ENCODE measurements around the gene NUBP2.
A peak's percentile ranks its signal among the peaks of the same experiment; 100 is the strongest.

Gene NUBP2

DNA sequence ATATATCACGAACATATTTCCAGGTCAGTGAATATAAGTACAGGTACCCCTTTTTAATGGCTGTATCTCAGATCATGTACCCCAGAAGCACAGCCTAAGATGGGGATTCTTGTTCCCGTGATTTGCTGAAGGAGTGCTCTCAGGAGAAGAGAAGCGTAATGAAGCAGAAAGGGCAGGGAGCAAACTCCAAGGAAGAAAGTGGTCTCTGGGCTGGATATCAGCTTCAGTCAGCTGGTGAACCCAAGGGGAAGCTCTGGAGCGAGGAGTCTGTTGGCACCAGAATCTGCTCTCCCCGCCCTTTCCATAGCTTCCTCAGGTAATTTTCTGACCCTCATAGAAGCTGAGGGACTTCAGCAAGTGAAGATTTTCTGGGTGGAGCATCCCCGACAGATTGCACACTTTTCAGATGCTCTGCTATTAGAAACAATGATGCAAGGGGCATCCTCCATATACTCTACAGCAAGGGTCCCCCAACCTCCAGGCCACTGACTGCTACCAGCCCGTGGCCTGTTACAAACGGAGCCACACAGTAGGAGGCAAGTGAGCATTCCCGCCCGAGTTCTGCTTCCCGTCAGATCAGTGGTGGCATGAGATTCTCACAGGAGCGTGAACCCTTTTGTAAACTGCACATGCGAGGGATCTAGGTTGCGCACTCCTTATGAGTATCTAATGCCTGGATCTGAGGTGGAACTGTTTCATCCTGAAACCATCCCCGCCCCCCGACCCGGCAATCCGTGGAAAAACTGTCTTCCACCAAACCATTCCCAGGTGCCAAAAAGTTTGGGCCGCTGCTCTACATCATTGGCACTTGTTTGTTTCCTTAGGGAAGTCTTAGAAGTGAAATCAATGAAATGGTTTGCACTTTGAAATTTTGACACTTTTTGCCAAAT is 48.7 kb downstream of the NUBP2 start:
- no peak for DNase-seq

DNA sequence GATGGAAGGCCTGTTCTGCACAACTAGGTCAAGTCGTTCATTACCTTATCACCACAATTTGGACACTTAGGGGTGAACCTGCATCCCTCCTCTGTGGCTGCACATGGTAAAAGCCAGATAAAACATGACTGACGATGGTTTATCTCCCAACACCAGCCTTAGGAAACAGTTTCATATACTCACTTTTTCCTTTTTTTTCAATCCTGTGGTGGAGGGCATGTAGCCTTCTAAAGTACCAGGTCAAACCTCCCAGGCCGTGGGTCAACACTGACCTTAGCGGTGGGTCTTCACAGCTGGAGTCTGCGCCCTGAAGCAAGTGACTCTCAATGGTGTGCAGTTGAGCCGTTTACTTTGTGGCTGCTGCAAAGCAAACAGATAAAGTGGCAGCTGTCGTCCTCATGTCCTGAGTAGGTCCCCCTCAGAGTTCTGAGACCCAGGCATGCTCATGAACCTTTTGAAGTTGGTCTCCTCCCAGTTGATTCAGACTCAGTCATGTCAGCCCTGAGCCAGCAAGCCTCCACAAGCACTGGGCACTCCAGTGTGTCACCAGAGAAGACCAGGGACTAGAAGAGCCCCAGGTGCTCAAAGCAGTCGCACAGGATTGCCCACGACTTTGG is 50.2 kb downstream of the NUBP2 start:
- DNase-seq: peak; percentile 93

DNA sequence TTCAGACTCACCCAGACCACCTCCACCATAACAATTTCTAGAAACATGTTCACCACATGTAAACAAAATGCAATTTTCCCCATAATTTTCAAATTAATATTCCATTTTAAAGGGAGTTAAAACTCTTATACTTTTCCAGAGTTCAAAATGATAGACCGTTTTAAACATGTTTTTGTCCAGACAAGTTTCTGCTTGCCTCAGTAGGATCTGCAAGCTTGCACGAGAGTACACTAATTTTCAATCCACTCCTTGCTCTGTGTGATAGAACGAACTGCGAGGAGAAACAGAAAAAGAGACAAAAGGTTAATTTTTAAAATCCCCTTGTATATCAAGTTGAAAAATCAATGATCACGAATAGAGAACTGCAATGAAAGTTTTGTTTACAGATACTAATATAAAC is 51.3 kb downstream of the NUBP2 start:
- no peak for DNase-seq

All from hematopoietic multipotent progenitor cell treated with erythropoietin and hydrocortisone succinate and interleukin-3 and kit ligand, for 4 days (in vitro differentiated cells).